IMR-90 (cell line): Measurements from ENCODE around the gene RIMS1. TPM values are rescaled to one million over a fixed set of nuclear protein-coding genes. Genes with fewer than 3 reads are reported as not detected.

Experiments
- ATAC-seq: fragments of 200-7000 bp; cut with Tn5 transposase; 2 replicates; pipeline ENCODE4 v1.9.1; 2020; ENCODE audit warnings: low read depth, mild to moderate bottlenecking, moderate library complexity
- BruUV-seq: library from RNA; stranded (reverse); fragments of 400-500 nt; replicated peaks from 2 replicates; lab custom pipeline; 2021; lab: Mats Ljungman, UMichigan
- CTCF ChIA-PET: fragments of 300-600 bp; formaldehyde crosslinking; extraction: SDS; loops from one replicate; lab custom pipeline; 2021; ENCODE audit warnings: antibody characterized with exemption; lab: Yijun Ruan, JAX
- POLR2A ChIA-PET: fragments of 300-600 bp; sonication (Branson Sonifier 250); formaldehyde crosslinking; loops from one replicate; lab custom pipeline; 2022; ENCODE audit warnings: antibody characterized with exemption; ENCODE audit not compliant: unreplicated experiment; lab: Charles Lee
- DNase-seq: peaks from one replicate; pipeline ENCODE4 v3.0.0; 2013
- H2AFZ ChIP-seq: replicated peaks from 2 replicates; pipeline ENCODE3; 2013; ENCODE audit warnings: low read length, mild to moderate bottlenecking; ENCODE audit not compliant: poor library complexity
- H2AK5ac ChIP-seq: 2 replicates; pipeline ENCODE4 v1.6.1; 2013; ENCODE audit warnings: low read depth, low read length, inconsistent platforms
- H2AK9ac ChIP-seq: replicated peaks from 2 replicates; pipeline ENCODE3; 2013; ENCODE audit warnings: mild to moderate bottlenecking, low read depth, low read length, moderate library complexity; ENCODE audit not compliant: poor library complexity
- H2BK120ac ChIP-seq: 2 replicates; pipeline ENCODE4 v1.6.1; 2013; ENCODE audit warnings: low read depth, low read length, inconsistent platforms
- H2BK15ac ChIP-seq: 3 replicates; pipeline ENCODE4 v1.6.1; 2013; ENCODE audit warnings: low read depth, low read length, inconsistent platforms
- H2BK20ac ChIP-seq: 2 replicates; pipeline ENCODE4 v1.6.1; 2013; ENCODE audit warnings: low read depth, mild to moderate bottlenecking, inconsistent platforms, low read length, moderate library complexity
- H2BK5ac ChIP-seq: 2 replicates; pipeline ENCODE4 v1.6.1; 2013; ENCODE audit warnings: mild to moderate bottlenecking, low read depth, low read length, inconsistent platforms; ENCODE audit not compliant: poor library complexity, severe bottlenecking
- H3K14ac ChIP-seq: replicated peaks from 2 replicates; pipeline ENCODE4 v1.6.1; 2013; ENCODE audit warnings: low read depth, low read length, inconsistent platforms
- H3K18ac ChIP-seq: 2 replicates; pipeline ENCODE4 v1.6.1; 2013; ENCODE audit warnings: low read depth, low read length, control low read depth
- H3K23ac ChIP-seq: 2 replicates; pipeline ENCODE4 v1.6.1; 2013; ENCODE audit warnings: low read depth, low read length, inconsistent platforms
- H3K27ac ChIP-seq: 2 replicates; pipeline ENCODE4 v1.5.1; 2013; ENCODE audit warnings: mild to moderate bottlenecking, control low read depth, low read length; ENCODE audit not compliant: insufficient read depth
- H3K27me3 ChIP-seq: 2 replicates; pipeline ENCODE4 v1.6.1; 2013; ENCODE audit warnings: low read length; ENCODE audit not compliant: control insufficient read depth, insufficient read depth
- H3K36me3 ChIP-seq: 2 replicates; pipeline ENCODE4 v1.6.1; 2013; ENCODE audit warnings: low read length, mixed read lengths; ENCODE audit not compliant: control insufficient read depth, insufficient read depth
- H3K4ac ChIP-seq: 2 replicates; pipeline ENCODE4 v1.6.1; 2013; ENCODE audit warnings: low read depth, low read length, inconsistent platforms
- H3K4me1 ChIP-seq: 2 replicates; pipeline ENCODE4 v1.6.1; 2013; ENCODE audit warnings: low read length, mixed read lengths; ENCODE audit not compliant: control insufficient read depth, insufficient read depth
- H3K4me2 ChIP-seq: 2 replicates; pipeline ENCODE4 v1.6.1; 2013; ENCODE audit warnings: low read depth, mild to moderate bottlenecking, control low read depth, low read length, moderate library complexity
- H3K4me3 ChIP-seq: 2 replicates; pipeline ENCODE4 v1.5.1; 2013; ENCODE audit warnings: low read depth, mild to moderate bottlenecking, control low read depth, low read length, moderate library complexity; ENCODE audit not compliant: insufficient read depth
- H3K56ac ChIP-seq: 2 replicates; pipeline ENCODE4 v1.6.1; 2013; ENCODE audit warnings: low read length, inconsistent platforms; ENCODE audit not compliant: insufficient read depth; ENCODE audit errors: extremely low read depth
- H3K79me1 ChIP-seq, 2 experiments: 2 replicates each; pipeline ENCODE4 v1.6.1; 2013; ENCODE audit warnings: low read length in 2 of 2, inconsistent platforms in 1 of 2, low read depth in 1 of 2
- H3K9ac ChIP-seq: 2 replicates; pipeline ENCODE4 v1.6.1; 2013; ENCODE audit warnings: low read depth, low read length, control low read depth
- H3K9me1 ChIP-seq: 2 replicates; pipeline ENCODE4 v1.6.1; 2013; ENCODE audit warnings: low read length, inconsistent platforms; ENCODE audit not compliant: insufficient read depth
- H3K9me3 ChIP-seq: 2 replicates; pipeline ENCODE4 v1.6.1; 2013; ENCODE audit warnings: low read length; ENCODE audit not compliant: control insufficient read depth, insufficient read depth
- H4K20me1 ChIP-seq: 2 replicates; pipeline ENCODE4 v1.6.1; 2013; ENCODE audit warnings: low read length, inconsistent platforms; ENCODE audit not compliant: insufficient read depth
- H4K5ac ChIP-seq: 2 replicates; pipeline ENCODE4 v1.6.1; 2013; ENCODE audit warnings: mild to moderate bottlenecking, low read depth, low read length, control low read depth
- H4K8ac ChIP-seq, 2 experiments: 2 replicates each; pipeline ENCODE4 v1.6.1; 2013; ENCODE audit warnings: low read depth in 2 of 2, low read length in 2 of 2, control low read depth in 1 of 2, inconsistent platforms in 1 of 2
- H4K91ac ChIP-seq: 2 replicates; pipeline ENCODE4 v1.6.1; 2013; ENCODE audit warnings: low read depth, low read length, inconsistent platforms; ENCODE audit not compliant: insufficient read depth
- POLR2A ChIP-seq: IDR thresholded peaks from 2 replicates; pipeline ENCODE4 v1.6.1; 2012; ENCODE audit warnings: mild to moderate bottlenecking, low read depth, low read length
- WGBS, 2 experiments: methylation state at CpG; one replicate each; pipeline versions ENCODE4 v1.1.5 to v1.1.7; 2013; ENCODE audit warnings: missing lambda C conversion rate in 2 of 2; ENCODE audit not compliant: insufficient read length in 1 of 2; ENCODE audit errors: extremely low coverage in 2 of 2; 5-methylcytosine and 5-hydroxymethylcytosine counted together
- dilution Hi-C: fragments of 300-500 bp; cut with HindIII; formaldehyde crosslinking; loops from one replicate; pipeline ENCODE4 v1.14.3; 2018; ENCODE audit warnings: low sequenced_read_pairs; ENCODE audit not compliant: unreplicated experiment
- in situ Hi-C: fragments of 300-500 bp; cut with MboI; formaldehyde crosslinking; loops from 3 replicates; pipeline ENCODE4 v1.14.3; 2019; ENCODE audit warnings: low sequenced_read_pairs, inconsistent platforms, mixed read lengths
- intact Hi-C: fragments of 100-400 bp; cut with micrococcal nuclease; formaldehyde crosslinking; loops from 2 replicates; pipeline ENCODE4 v1.10.0; 2022
- polyA plus RNA-seq, 3 experiments: library from polyadenylated mRNA; depleted of rRNA; stranded (reverse); fragments of >200 nt; gene quantifications; 2 replicates each; pipeline ENCODE4 v1.2.3, GENCODE V29; 2012; ENCODE audit warnings: low replicate concordance in 1 of 3
- total RNA-seq: library from RNA; depleted of rRNA; stranded (reverse); fragments of >200 nt; gene quantifications from 2 replicates; pipeline ENCODE4 v1.2.3, GENCODE V29; 2012
- TF ChIP-seq, protein P1 (sequence below): fragments of 150-350 bp; IDR thresholded peaks from 2 replicates; pipeline ENCODE4 v1.6.1; 2016; ENCODE audit warnings: low read depth, mild to moderate bottlenecking, low read length, moderate library complexity, borderline replicate concordance

RIMS1 gene
- total and polyA plus RNA-seq, 2 of the 4 experiments (the other 2 are of a cell fraction) = 0.44 to 3.8 TPM

DNA sequence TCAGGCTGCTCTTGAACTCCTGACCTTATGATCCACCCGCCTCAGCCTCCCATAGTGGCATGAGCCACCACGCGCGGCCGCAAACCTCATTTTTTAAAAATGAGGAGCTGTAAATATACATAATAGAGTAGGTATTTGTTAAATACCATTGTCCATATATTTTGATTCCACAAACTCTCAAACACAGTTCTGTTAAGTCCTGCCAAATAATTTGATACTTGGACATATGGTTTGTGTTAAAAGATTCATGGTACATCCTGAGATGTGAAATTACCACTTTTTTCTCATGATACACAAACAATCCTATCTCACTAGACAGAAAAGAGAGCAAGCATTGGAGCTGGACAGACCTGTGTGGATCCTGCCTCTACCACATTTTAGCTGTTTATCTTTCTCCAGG is 401.5 kb downstream of the RIMS1 start:
- H3K9me3 ChIP-seq = no peaks in the 10 kb centered on the region
- no CpG with 5 or more reads among the region's 5 CpGs for WGBS, 2 experiments
- no peak overlapping the region for H3K14ac ChIP-seq
- no peaks in the 10 kb centered on the region for H3K9me1 ChIP-seq
- no peak overlapping the region for H3K9ac ChIP-seq
- no peak overlapping the region for H2AK9ac ChIP-seq
- no peaks in the 10 kb centered on the region for H3K36me3 ChIP-seq
- no peak overlapping the region for H2BK20ac ChIP-seq
- dilution Hi-C loops = no loop called here
- no peak overlapping the region for H4K8ac ChIP-seq
- CTCF ChIA-PET = no interaction called here
- H3K4me3 ChIP-seq = no peak overlapping the region
- H3K4me2 ChIP-seq = no peak overlapping the region
- no peak overlapping the region for H3K27ac ChIP-seq
- DNase-seq (peak; percentile 4), ATAC-seq (no peak)
- no peak overlapping the region for H2AFZ ChIP-seq
- no peaks in the 10 kb centered on the region for H3K27me3 ChIP-seq
- no peak overlapping the region for H3K23ac ChIP-seq
- H2BK120ac ChIP-seq = no peak overlapping the region; the same call in 1 of the 2 replicates
- H3K4me1 ChIP-seq = no peaks in the 10 kb centered on the region
- in situ Hi-C loops = no loop called here
- H3K4ac ChIP-seq = no peak overlapping the region
- no TSS peak for BruUV-seq
- H4K20me1 ChIP-seq = no peaks in the 10 kb centered on the region
- no peak overlapping the region for H2BK15ac ChIP-seq
- H2BK5ac ChIP-seq = no peak overlapping the region
- POLR2A ChIA-PET = no interaction called here
- intact Hi-C loops = no loop called here
- H3K79me1 ChIP-seq = no peaks in the 10 kb centered on the region
- no peak overlapping the region for H3K18ac ChIP-seq
- no peak overlapping the region for H2AK5ac ChIP-seq
- no peak overlapping the region for H4K5ac ChIP-seq
- no peak overlapping the region for H4K91ac ChIP-seq
- no peak overlapping the region for H3K56ac ChIP-seq
- TF ChIP-seq, protein P1, sequence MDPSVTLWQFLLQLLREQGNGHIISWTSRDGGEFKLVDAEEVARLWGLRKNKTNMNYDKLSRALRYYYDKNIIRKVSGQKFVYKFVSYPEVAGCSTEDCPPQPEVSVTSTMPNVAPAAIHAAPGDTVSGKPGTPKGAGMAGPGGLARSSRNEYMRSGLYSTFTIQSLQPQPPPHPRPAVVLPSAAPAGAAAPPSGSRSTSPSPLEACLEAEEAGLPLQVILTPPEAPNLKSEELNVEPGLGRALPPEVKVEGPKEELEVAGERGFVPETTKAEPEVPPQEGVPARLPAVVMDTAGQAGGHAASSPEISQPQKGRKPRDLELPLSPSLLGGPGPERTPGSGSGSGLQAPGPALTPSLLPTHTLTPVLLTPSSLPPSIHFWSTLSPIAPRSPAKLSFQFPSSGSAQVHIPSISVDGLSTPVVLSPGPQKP = no peak
- no peak for TF ChIP-seq POLR2A
